ENCODE measurements around the gene C21orf58.

DNA sequence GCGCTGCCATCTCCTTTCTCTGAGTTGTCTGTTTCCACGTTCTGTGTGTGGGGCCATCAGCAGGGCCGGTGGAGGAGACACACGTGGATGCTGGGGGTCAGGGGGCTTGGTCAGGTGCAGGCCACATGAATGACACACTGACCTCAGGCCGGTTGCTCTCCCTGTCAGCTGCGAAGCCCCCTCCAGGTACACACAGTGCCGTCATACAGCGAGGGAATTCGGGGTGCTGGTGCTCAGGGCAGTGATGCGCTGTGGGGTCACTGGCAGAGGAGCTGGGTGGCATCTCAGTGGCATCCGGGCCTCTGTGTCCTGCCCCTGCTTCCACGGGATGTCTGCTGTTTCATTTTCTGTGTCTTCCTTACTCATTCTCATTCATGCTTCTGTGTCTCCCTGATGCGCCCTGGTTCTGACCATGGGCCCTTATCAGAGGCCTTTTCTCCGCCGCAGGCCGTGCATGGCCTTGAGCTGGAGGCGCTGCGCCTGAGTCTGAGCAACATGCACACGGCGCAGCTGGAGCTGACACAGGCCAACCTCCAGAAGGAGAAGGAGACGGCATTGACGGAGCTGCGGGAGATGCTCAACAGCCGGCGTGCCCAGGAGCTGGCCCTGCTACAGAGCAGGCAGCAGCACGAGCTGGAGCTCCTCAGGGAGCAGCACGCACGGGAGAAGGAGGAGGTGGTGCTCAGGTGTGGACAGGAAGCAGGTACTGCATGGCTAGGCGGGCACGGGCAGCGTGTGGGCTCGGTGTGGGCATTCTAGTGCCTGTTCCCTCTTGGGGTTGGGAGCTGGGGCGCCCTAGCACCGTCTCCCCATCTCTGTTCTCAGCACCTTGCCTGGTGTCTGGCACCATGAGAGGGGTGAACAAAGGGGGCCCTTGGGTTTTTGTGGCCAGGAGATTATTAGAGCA lies 22.9 kb upstream of the C21orf58 start:
- TF ChIP-seq, protein P1, sequence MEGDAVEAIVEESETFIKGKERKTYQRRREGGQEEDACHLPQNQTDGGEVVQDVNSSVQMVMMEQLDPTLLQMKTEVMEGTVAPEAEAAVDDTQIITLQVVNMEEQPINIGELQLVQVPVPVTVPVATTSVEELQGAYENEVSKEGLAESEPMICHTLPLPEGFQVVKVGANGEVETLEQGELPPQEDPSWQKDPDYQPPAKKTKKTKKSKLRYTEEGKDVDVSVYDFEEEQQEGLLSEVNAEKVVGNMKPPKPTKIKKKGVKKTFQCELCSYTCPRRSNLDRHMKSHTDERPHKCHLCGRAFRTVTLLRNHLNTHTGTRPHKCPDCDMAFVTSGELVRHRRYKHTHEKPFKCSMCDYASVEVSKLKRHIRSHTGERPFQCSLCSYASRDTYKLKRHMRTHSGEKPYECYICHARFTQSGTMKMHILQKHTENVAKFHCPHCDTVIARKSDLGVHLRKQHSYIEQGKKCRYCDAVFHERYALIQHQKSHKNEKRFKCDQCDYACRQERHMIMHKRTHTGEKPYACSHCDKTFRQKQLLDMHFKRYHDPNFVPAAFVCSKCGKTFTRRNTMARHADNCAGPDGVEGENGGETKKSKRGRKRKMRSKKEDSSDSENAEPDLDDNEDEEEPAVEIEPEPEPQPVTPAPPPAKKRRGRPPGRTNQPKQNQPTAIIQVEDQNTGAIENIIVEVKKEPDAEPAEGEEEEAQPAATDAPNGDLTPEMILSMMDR (IDR thresholded peaks at IDR 0.05), result no peak
- TF ChIP-seq POLR2AphosphoS5 (IDR thresholded peaks at IDR 0.05; ENCODE audit: insufficient read depth in 1 of 2, low read depth in 1 of 2) (no peak), POLR2A (IDR thresholded peaks at IDR 0.05) (no peak)
